Anterior cingulate cortex (tissue), 58 donors: ENCODE data around the gene PCGF3.
"Not testable (repeated sequence)": the region's sequence is repeated elsewhere in the genome, so short reads cannot be mapped to it uniquely, and the experiment has no call there.

Experiments
- DNase-seq, 58 donors: peaks; one replicate each; lab custom pipeline; 2025; lab: John Stamatoyannopoulos, UW

The PCGF3 gene

DNA sequence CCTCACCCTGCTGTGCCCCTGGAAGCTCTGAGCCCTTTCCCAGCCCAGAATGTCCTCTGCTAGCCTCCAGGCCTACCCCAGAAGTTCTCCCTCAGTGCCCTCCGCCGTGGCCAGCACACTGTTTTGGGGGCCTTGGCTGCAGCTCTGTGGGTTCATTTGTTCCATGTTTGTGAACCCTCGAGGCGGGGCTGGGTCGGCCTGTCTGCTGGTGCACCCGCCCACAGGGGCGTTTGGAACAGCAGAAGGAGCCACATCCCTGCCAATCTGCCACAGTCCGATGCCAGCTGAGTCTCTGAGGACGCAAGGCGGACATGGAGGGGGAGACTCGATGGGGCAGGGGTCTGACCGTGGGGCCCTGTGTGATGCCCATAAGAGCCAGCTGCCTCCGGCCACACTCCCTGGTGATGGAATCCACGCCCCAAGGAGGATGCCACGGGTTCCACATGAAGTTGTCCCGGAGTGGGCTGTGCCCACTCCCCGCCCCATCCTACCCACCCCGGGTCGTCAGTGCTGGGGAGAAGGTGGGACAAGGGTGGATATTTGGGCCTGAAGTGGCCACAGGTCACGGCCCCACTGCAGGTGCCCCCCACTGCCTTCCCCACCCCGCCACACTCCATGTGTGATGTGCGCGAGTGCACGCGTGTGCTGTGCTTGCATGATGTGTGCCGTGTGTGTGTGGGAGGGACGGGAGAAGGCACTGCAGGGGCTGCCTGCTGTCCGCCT is 38.6 kb upstream of the PCGF3 start:
- no peak for DNase-seq

- no peak for DNase-seq
Measured at GRCh38 chr4:667545-667925, 38.1 kb upstream of the PCGF3 start.

DNA sequence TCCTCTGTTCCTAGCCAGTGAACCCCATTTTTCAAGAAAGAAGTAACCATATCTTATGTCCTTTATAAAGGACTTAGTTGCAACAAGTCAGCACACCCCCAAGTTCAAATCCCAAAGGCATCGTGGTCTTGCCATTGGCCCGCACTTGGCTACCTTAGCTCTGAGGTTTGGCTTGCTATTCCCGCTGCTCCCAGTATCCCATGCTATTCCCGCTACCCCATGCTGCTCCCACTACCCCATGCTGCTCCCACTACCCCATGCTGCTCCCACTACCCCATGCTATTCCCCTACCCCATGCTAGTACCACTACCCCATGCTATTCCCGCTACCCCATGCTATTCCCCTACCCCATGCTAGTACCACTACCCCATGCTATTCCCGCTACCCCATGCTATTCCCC is 37.4 kb upstream of the PCGF3 start:
- not testable (repeated sequence) for DNase-seq

DNA sequence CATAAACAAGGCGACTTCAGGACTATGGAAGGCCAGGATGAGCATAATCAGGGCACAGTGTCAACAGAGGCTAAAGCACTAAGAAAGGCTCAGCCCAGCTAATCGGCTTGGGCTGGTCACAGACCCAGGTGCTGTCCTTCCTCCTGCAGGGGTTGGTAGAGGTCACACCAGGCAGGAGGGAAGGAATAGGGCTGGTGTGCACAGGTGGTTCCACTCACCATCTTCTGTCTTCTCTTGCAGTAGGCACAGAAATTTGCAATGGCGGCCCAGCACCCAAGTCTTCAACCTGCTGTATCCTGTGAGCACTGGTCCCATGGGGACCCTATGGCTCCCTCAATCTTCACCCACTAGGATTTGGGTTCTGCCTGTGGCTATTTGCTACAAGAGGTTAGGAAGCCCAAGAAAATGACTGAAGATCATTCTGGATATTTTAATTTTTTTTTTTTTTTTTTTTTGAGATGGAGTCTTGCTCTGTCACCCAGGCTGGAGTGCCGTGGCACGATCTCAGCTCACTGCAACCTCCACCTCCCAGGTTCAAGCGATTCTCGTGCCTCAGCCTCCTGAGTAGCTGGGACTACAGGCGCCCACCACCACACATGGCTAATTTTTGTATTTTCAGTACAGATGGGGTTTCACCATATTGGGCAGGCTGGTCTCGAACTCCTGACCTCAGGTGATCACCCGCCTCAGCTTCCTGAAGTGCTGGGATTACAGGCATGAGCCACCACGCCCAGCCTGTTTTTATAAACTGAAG is 35.6 kb upstream of the PCGF3 start:
- not testable (repeated sequence) for DNase-seq

DNA sequence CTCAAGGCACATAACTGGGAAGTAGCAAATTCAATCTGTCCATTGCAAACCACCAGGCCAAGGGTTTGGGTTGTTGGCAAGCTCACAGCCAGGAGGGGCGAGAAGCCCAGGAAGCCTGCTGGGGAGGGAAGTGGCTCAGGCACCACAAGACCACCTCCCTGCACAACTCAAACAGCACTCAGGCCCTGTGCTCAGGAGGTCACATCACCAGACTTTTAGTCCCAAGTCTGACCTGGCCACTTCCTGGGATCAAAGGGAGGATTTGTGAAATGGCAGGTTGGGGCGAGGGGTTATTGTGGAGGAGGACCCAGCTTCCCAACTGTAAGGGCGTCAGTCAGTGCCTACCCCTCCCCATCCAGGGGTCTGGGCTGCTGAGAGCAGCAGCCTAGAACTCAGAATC is 33.9 kb upstream of the PCGF3 start:
- DNase-seq: no peak

DNA sequence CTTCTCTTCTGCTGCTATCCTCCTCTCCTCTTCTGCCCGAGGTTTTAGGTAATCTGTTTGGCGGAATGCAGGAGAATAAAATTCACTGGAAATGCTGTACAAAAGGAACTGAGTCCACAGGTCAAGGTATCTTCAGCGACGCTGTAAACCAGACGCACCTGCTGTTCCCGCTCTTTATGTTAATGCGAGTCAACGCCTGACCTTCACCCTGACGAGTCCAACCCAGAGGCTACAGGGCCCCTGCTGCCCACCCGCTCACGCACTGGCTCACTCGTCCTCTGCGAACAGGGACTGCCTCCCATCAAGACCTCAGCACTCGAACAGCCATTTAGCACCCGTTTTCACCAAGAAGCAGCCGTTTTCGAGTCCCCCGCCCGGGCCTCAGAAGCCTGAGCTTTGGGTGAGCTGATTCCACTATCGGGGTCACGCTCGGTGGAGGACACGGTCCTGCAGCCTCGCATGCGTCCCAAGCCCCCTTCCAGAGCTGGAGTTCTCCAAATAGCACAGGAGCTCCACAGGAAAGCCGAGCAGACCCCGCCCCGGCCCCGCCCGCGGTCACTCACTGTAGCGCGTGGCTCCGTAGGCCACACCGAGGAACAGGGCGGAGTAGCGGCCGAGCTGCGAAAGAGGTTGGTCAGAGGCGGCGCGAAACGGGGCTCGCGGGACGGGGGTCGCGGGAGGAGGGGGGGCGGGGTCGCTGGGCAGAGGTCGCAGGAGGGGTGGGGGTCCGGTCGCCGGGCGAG is 32.1 kb upstream of the PCGF3 start:
- peak in 2 of 58 donors; percentile 37 to 48 for DNase-seq

- DNase-seq: peak; percentile 78 to 97 (median 94)
Measured at GRCh38 chr4:674172-675035, 31.2 kb upstream of the PCGF3 start, which contains the start of the genes ATP5ME and MYL5. Gene ATP5ME (minus strand): TSS chr4:674276. CDS start chr4:674247, 29 bp downstream. Gene MYL5 (plus strand): TSS chr4:674542. CDS start chr4:678027, 3,485 bp downstream.

- peak in 1 of 58 donors; percentile 42 for DNase-seq
Measured at GRCh38 chr4:675036-675882, 30.4 kb upstream of the PCGF3 start.

DNA sequence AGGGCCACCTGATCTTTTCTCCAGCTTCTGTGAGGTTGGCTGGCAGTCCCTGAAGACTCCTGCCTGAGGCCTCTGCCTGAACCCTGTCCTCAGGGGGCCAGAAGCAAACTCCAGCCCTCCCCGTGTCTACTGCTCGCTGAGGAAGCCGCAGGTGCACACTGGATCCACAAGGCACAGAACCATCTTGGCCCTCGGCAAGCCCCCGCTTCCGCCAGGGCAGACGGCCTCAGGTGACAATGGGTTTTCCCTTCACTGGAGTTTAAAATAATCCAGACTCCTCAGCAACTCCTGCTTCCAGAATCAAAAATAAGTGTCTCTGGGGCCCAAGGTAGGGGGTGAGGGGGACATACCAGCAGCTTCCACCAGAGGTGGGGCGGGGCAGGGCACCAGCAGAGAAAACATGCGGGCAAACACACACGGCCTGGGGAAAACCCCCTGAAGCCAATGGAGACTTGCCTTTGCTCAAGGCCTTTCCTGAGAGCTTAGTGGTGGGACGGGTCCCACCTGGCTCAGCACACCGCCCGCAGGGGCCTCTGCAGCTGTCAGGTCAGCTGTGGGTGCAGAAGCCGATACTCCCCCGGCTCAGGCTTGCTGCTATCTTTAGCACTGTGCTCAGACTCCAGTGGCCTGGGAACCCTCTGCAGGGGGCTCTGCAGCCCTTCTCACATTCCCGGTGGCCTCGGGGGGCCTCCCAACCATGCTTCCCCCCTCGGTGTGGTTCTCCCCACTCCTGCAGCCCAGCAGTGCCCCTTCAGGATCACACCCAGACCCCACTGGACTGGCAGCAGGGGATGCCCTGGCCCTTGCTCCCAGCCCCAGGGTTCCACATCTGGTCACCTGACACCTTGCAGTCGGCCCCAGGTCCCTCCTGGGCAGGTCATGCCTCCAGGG is 29.4 kb upstream of the PCGF3 start:
- DNase-seq: no peak

DNA sequence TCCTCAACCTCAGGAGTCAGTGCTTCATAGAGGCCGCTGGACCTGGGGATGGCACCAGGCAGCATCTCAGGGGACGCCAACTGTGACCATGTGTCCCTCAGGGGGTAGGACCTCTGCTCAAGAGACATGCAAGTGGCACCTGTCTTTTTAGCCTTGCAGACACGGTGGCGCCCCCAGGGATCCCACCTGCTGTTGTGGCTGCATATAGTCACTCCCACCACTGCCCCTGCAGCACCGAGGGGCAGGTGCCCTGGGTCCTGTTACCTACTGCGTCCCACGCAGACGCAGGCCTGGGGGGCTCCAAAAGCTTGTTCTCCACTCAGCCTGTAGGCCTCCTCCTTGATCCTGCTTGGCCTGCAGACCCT is 28.8 kb upstream of the PCGF3 start:
- no peak for DNase-seq

DNA sequence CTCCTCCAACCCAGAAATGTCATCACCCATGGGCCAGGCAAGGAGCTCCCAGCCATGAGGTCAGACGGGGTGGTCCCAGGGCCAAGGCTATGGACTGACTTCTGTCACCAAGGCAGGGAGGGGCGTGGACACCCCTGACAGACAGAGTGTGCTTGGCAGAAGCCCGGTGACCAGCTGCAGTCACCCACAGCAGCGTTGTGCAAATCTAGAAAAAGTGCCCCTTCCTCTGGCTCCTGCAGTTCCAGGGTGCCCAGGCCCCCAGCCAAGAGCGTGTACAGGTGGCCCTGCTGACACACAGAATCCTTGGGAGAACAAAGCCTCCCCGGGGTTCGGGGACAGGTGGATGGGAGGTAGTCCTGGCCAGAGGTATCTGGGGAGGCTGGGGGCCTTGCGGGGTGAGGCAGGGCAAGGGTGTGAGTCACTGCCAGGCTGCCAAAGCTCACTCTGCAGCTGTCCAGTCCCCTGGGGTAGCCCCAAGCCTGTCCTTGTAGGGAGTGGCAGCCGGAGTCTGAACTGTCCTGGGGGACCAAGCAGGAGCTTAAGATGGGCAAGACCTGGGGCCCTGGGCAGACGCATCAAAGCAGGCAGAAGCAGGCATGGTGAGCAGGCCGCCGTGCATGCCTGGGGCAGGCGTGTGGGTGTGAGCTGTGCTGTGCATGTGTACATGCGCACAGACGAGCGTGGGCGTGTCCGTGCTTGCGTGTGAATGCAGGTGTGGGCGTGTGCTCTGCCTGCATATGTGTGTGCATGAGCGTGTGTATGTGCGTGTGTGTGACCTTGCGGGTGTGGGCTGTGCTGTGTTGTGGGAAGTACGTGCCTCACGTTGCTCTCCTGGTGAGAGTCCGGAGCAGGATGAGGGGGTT is 28.0 kb upstream of the PCGF3 start:
- DNase-seq: peak in 6 of 58 donors; percentile 15 to 56 (median 38)

- no peak for DNase-seq
Measured at GRCh38 chr4:678331-679103, 27.1 kb upstream of the PCGF3 start.

- DNase-seq: no peak
Measured at GRCh38 chr4:679104-679481, 26.5 kb upstream of the PCGF3 start.

DNA sequence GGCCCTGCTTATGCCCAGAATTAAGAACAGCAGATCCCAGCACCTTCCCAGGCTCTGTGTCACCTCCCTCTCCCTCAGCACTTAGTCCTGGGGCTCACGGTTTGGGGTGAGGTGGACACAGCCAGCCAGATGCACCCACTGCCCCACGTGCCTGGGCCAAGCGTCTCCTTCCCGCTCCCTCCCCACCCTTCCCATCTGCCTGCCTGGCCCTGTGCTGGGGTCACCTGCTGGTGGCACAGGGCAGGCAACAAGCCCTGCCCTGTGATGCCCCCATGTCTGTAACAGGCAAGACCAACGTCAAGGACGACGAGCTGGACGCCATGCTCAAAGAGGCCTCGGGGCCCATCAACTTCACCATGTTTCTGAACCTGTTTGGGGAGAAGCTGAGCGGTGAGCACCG is 26.0 kb upstream of the PCGF3 start:
- DNase-seq: no peak

GRCh38 chr4:680091-680490 is 25.5 kb upstream of the PCGF3 start:
- DNase-seq: no peak

- no peak for DNase-seq
Measured at GRCh38 chr4:680551-680927, 25.1 kb upstream of the PCGF3 start.
